DND-41 (cell line): ENCODE data around the gene DALRD3.

Experiments
- EZH2 ChIP-seq: IDR thresholded peaks from 3 replicates; pipeline ENCODE4 v1.6.1; 2012; ENCODE audit warnings: borderline replicate concordance, low read depth, mild to moderate bottlenecking, moderate library complexity, low read length, inconsistent platforms; ENCODE audit not compliant: severe bottlenecking
- TF ChIP-seq, protein P1 (sequence below): IDR thresholded peaks from 2 replicates; pipeline ENCODE4 v1.5.1; 2012; ENCODE audit warnings: borderline replicate concordance, low read length, moderate library complexity, mild to moderate bottlenecking; ENCODE audit not compliant: poor library complexity, severe bottlenecking; ENCODE audit errors: extremely low read depth

DNA sequence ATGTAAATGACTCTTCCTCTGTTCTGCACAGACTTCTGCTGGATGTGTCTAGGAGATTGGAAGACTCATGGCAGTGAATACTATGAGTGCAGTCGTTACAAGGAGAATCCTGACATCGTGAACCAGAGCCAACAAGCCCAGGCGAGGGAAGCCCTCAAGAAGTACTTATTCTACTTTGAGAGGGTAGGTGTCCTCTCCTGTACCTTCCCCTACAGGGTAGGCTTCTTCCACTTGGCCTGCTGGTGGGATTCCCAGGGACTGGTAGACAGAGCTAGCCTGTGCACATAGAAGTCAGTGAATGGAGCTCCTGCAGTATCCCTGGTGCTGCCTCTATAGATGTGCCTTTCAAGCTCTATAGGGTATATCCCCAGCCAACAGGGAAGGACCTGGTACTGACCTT is 38.9 kb downstream of the DALRD3 start:
- no peak for TF ChIP-seq EZH2
- TF ChIP-seq, protein P1, sequence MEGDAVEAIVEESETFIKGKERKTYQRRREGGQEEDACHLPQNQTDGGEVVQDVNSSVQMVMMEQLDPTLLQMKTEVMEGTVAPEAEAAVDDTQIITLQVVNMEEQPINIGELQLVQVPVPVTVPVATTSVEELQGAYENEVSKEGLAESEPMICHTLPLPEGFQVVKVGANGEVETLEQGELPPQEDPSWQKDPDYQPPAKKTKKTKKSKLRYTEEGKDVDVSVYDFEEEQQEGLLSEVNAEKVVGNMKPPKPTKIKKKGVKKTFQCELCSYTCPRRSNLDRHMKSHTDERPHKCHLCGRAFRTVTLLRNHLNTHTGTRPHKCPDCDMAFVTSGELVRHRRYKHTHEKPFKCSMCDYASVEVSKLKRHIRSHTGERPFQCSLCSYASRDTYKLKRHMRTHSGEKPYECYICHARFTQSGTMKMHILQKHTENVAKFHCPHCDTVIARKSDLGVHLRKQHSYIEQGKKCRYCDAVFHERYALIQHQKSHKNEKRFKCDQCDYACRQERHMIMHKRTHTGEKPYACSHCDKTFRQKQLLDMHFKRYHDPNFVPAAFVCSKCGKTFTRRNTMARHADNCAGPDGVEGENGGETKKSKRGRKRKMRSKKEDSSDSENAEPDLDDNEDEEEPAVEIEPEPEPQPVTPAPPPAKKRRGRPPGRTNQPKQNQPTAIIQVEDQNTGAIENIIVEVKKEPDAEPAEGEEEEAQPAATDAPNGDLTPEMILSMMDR, result no peak
